AG04449 (cell line): ENCODE measurements around the gene ALPK3.

Source experiments
- CTCF ChIA-PET: fragments of 350-600 bp; formaldehyde crosslinking; extraction: SDS; loops from one replicate; lab custom pipeline; 2021; ENCODE audit warnings: antibody characterized with exemption; lab: Yijun Ruan, JAX
- POLR2A ChIA-PET: fragments of 400-600, 350-600 bp; formaldehyde crosslinking; extraction: SDS; loops from one replicate; lab custom pipeline; 2020; ENCODE audit warnings: antibody characterized with exemption, inconsistent platforms; lab: Yijun Ruan, JAX
- DNase-seq: peaks from one replicate; pipeline ENCODE4 v3.0.0-alpha.2; 2010; ENCODE audit warnings: low read depth, low spot score
- H3K4me3 ChIP-seq: 2 replicates; pipeline ENCODE4 v1.5.1; 2011; ENCODE audit warnings: low read depth, mild to moderate bottlenecking, control low read depth, low read length
- CTCF ChIP-seq: IDR thresholded peaks from one replicate; pipeline ENCODE4 v1.5.1; 2011; ENCODE audit warnings: mild to moderate bottlenecking, moderate library complexity, low read length, control low read depth, inconsistent platforms; ENCODE audit not compliant: insufficient read depth; ENCODE audit errors: missing control alignments

The ALPK3 gene

GRCh38 chr15:84816694-84817465 is at the start of gene ALPK3:
TSS of gene ALPK3 (plus strand) at chr15:84817356. CDS start at chr15:84817453, 97 bp downstream.
- TF ChIP-seq CTCF: no peak
- no peak for DNase-seq
- CTCF ChIA-PET: interaction anchor here (2.0 kb wide), 1 partner anchor 218 kb away, joined by 4 read pairs; no protein-coding TSS in a partner anchor

GRCh38 chr15:84772031-84772430 is 45.1 kb upstream of the ALPK3 start:
- CTCF ChIA-PET: interaction anchor here (1.2 kb wide), 1 partner anchor 156 kb away, joined by 3 read pairs; no protein-coding TSS in a partner anchor
- no peak overlapping the region for H3K4me3 ChIP-seq
- POLR2A ChIA-PET: no interaction called here
- no peak for DNase-seq
- TF ChIP-seq CTCF: no peak

More at GRCh38 chr15:84816694-84817465, at the start of gene ALPK3:
- POLR2A ChIA-PET: no interaction called here
- H3K4me3 ChIP-seq: no peak within 1 kb of the TSS

GRCh38 chr15:84772467-84772866 is 44.7 kb upstream of the ALPK3 start:
- CTCF ChIA-PET: no interaction called here
- POLR2A ChIA-PET: no interaction called here
- DNase-seq: no peak
- no peak for TF ChIP-seq CTCF
- H3K4me3 ChIP-seq: no peak overlapping the region

GRCh38 chr15:84773716-84774115 is 43.4 kb upstream of the ALPK3 start:
- H3K4me3 ChIP-seq: no peak overlapping the region
- CTCF ChIA-PET: interaction anchor here (0.7 kb wide), 1 partner anchor 174 kb away, joined by 4 read pairs; no protein-coding TSS in a partner anchor

GRCh38 chr15:84775867-84776449 is 41.2 kb upstream of the ALPK3 start:
- ChIA-PET CTCF (interaction anchor here (1.3 kb wide), 1 partner anchor 14 kb away, joined by 4 read pairs; no protein-coding TSS in a partner anchor), POLR2A (interaction anchor here (0.6 kb wide), 1 partner anchor 201 kb away, joined by 3 read pairs; no protein-coding TSS in a partner anchor)
- no peak overlapping the region for H3K4me3 ChIP-seq
- DNase-seq: no peak
- no peak for TF ChIP-seq CTCF

More at GRCh38 chr15:84773716-84774115, 43.4 kb upstream of the ALPK3 start:
- POLR2A ChIA-PET: no interaction called here
- TF ChIP-seq CTCF: no peak
- no peak for DNase-seq

- ChIA-PET POLR2A (no interaction called here), CTCF (no interaction called here)
- TF ChIP-seq CTCF: no peak
- DNase-seq: no peak
- H3K4me3 ChIP-seq: no peak overlapping the region
Observed at GRCh38 chr15:84778194-84778593, 39.0 kb upstream of the ALPK3 start.
